Measurements from ENCODE around the gene CDA.

DNA sequence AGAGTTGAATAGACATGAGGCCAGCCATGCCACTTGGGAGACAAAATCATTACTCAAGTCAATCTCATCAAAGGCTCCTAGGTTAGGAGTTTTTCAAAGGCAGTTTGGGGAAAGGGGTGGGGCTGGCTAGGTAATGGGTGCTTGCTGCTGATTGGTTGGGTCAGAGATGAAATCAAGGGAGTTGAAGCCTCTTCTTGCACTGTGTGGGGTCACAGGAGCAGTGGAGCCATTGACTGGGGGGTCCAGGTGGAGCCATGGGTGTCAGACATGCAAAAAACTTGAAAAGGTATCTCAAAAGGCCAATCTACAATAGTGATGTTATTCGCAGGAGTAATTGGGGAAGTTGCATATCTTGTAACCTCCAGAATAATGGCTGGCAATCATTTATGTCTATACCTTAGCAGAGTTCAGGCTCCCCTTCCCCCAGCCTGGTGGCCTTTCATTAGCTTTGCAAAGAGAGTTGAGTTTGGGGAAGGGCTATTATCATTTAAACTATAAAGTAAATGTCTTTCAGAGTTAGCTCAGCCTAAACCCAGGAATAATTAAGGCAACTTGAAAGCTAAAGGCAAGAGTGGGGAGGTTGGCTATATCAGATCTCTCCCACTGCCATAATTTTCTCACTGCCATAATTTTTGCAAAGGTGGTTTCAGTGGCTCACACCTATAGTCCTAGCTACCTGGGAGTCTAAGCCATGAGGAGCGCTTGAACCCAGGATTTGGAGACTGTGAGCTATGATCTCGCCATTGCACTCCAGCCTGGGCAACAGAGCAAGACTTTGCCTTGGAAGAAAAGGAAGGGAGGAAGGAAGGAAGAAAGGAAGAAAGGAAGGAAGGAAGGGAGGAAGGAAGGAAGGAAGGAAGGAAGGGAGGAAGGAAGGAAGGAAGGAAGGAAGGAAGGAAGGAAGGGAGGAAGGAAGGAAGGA, 36.5 kb downstream of the CDA start:
- TF ChIP-seq, protein P1, sequence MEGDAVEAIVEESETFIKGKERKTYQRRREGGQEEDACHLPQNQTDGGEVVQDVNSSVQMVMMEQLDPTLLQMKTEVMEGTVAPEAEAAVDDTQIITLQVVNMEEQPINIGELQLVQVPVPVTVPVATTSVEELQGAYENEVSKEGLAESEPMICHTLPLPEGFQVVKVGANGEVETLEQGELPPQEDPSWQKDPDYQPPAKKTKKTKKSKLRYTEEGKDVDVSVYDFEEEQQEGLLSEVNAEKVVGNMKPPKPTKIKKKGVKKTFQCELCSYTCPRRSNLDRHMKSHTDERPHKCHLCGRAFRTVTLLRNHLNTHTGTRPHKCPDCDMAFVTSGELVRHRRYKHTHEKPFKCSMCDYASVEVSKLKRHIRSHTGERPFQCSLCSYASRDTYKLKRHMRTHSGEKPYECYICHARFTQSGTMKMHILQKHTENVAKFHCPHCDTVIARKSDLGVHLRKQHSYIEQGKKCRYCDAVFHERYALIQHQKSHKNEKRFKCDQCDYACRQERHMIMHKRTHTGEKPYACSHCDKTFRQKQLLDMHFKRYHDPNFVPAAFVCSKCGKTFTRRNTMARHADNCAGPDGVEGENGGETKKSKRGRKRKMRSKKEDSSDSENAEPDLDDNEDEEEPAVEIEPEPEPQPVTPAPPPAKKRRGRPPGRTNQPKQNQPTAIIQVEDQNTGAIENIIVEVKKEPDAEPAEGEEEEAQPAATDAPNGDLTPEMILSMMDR (IDR thresholded peaks at IDR 0.05): no peak
- TF ChIP-seq, protein P2, sequence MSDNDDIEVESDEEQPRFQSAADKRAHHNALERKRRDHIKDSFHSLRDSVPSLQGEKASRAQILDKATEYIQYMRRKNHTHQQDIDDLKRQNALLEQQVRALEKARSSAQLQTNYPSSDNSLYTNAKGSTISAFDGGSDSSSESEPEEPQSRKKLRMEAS (IDR thresholded peaks at IDR 0.05; ENCODE audit: low read depth): no peak
- TF ChIP-seq YY1 (IDR thresholded peaks at IDR 0.05; ENCODE audit: low read depth) (no peak), RXRA (IDR thresholded peaks at IDR 0.05; ENCODE audit: borderline replicate concordance, low read depth) (no peak), TAF1 (IDR thresholded peaks at IDR 0.05; ENCODE audit: borderline replicate concordance, low read depth, low read length) (no peak), EZH2phosphoT487 (IDR thresholded peaks at IDR 0.05; ENCODE audit: borderline replicate concordance, low read depth) (no peak), JUND (IDR thresholded peaks at IDR 0.05) (no peak), MEF2A (IDR thresholded peaks at IDR 0.05; ENCODE audit: borderline replicate concordance, low read depth) (no peak), FOXM1 (IDR thresholded peaks at IDR 0.05; ENCODE audit: low read depth) (no peak)
- TF ChIP-seq, protein P3, sequence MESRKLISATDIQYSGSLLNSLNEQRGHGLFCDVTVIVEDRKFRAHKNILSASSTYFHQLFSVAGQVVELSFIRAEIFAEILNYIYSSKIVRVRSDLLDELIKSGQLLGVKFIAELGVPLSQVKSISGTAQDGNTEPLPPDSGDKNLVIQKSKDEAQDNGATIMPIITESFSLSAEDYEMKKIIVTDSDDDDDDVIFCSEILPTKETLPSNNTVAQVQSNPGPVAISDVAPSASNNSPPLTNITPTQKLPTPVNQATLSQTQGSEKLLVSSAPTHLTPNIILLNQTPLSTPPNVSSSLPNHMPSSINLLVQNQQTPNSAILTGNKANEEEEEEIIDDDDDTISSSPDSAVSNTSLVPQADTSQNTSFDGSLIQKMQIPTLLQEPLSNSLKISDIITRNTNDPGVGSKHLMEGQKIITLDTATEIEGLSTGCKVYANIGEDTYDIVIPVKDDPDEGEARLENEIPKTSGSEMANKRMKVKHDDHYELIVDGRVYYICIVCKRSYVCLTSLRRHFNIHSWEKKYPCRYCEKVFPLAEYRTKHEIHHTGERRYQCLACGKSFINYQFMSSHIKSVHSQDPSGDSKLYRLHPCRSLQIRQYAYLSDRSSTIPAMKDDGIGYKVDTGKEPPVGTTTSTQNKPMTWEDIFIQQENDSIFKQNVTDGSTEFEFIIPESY (IDR thresholded peaks at IDR 0.05; ENCODE audit: borderline replicate concordance, low read depth): no peak
